Measurements from ENCODE around the gene NPHP4. TPM values are rescaled to one million over a fixed set of nuclear protein-coding genes. Genes with fewer than 3 reads are reported as not detected.

The NPHP4 gene
- total and polyA plus RNA-seq, 10 of the 15 experiments (the other 5 are each of a cell fraction or from before 2014, with no cell fraction given) = 0.16 to 10.5 (median 3.1) TPM

- Histone ChIP-seq H3K4me1 (ENCODE audit: control insufficient read depth, insufficient read depth, low read length) (no peaks in the 10 kb centered on the region), H3K4me3 (no peak overlapping the region), H3K9ac (ENCODE audit: control insufficient read depth, insufficient read depth, low read length) (no peak overlapping the region), H3K9me3 (replicated peaks; ENCODE audit: control insufficient read depth, insufficient read depth, low read length) (no peaks in the 10 kb centered on the region), H3K79me2 (ENCODE audit: control insufficient read depth, insufficient read depth, low read length) (no peaks in the 10 kb centered on the region), H3K36me3 (ENCODE audit: control insufficient read depth in 2 of 2, insufficient read depth in 2 of 2, low read length in 1 of 2) (no peaks in the 10 kb centered on the region; a peak in 1 of 4 replicates), H2AFZ (ENCODE audit: control insufficient read depth, low read depth, low read length) (no peak overlapping the region), H3K27ac (ENCODE audit: control insufficient read depth, insufficient read depth) (no peak overlapping the region), H3K4me2 (ENCODE audit: control insufficient read depth, insufficient read depth) (no peak overlapping the region), H4K20me1 (ENCODE audit: control insufficient read depth, insufficient read depth) (no peaks in the 10 kb centered on the region), H3K27me3 (replicated peaks in 1 of 2; ENCODE audit: control insufficient read depth in 2 of 2, insufficient read depth in 2 of 2, low read length in 1 of 2) (no peaks in the 10 kb centered on the region)
- RAD21 ChIA-PET (ENCODE audit: unreplicated experiment) = no interaction called here
- POLR2A ChIA-PET = no interaction called here
- in situ Hi-C loops (cut with MboI) = no loop called here
- CTCF ChIA-PET = no interaction called here
- intact Hi-C loops (cut with micrococcal nuclease; ENCODE audit: unreplicated experiment) = no loop called here
- FAIRE-seq (no peak), DNase-seq (ENCODE audit: low read depth, low spot score) (no peak), ATAC-seq (no peak)
- SMC1A ChIA-PET (ENCODE audit: uncharacterized antibody, unreplicated experiment) = no interaction called here
- no TSS peak for BruUV-seq (replicated peaks)
- 90% methylated on average over 18 of the region's 18 CpGs for WGBS (ENCODE audit: insufficient coverage, insufficient replicate concordance, low lambda C conversion rate, missing lambda C conversion rate)
- TF ChIP-seq TCF3 (IDR thresholded peaks at IDR 0.05; ENCODE audit: borderline replicate concordance, insufficient read depth, low read depth, low read length) (no peak), EED (IDR thresholded peaks at IDR 0.05; ENCODE audit: low read depth) (no peak), RBBP5 (conservative IDR thresholded peaks at IDR 0.05) (no peak), RFX5 (IDR thresholded peaks at IDR 0.05; ENCODE audit: low read depth, low read length) (no peak), E2F8 (IDR thresholded peaks at IDR 0.05; ENCODE audit: low read depth, partially characterized antibody) (no peak), EZH2 (IDR thresholded peaks at IDR 0.05; ENCODE audit: borderline replicate concordance, control insufficient read depth, low read depth, low read length) (no peak), TCF12 (IDR thresholded peaks at IDR 0.05; ENCODE audit: low read depth, low read length) (no peak), FOXK2 (IDR thresholded peaks at IDR 0.05) (no peak), MXI1 (IDR thresholded peaks at IDR 0.05; ENCODE audit: low read depth, low read length) (no peak), ZNF622 (IDR thresholded peaks at IDR 0.05) (no peak)
Observed at GRCh38 chr1:5885471-5886139, 106.6 kb downstream of the NPHP4 start.

Measured in GM12878 (cell line).